GM23248 (cell line): Measurements from ENCODE around the gene TSGA10.

ENCODE experiments used
- EZH2 ChIP-seq: fragments of 200-600 bp; sonication (generic); IDR thresholded peaks from 2 replicates; pipeline ENCODE4 v1.6.1; 2018; ENCODE audit warnings: antibody characterized with exemption, mild to moderate bottlenecking; ENCODE audit not compliant: insufficient read depth, poor library complexity, severe bottlenecking
- EZH2phosphoT487 ChIP-seq: fragments of 200-600 bp; sonication (generic); IDR thresholded peaks from 2 replicates; pipeline ENCODE4 v1.6.1; 2018; ENCODE audit warnings: antibody characterized with exemption, moderate library complexity, mild to moderate bottlenecking, low read depth; ENCODE audit not compliant: insufficient read depth

- TF ChIP-seq EZH2phosphoT487, result no peak
- no peak for TF ChIP-seq EZH2
These were observed 16.8 kb upstream of the TSGA10 start for GRCh38 chr2:99171377-99172140.
